GM12873 (cell line): Measurements from ENCODE around the gene OBI1.

ENCODE experiments used
- CTCF ChIP-seq: IDR thresholded peaks from 2 replicates; pipeline ENCODE4 v1.5.1; 2012; ENCODE audit warnings: low read depth, mild to moderate bottlenecking, moderate library complexity, low read length, control low read depth; ENCODE audit not compliant: insufficient read depth; ENCODE audit errors: missing control alignments

The OBI1 gene

GRCh38 chr13:78659450-78659730 lies 435 bp upstream of the OBI1 start:
- TF ChIP-seq CTCF, result no peak

- TF ChIP-seq CTCF, result no peak
These were observed 991 bp downstream of the OBI1 start for GRCh38 chr13:78657699-78658629.

GRCh38 chr13:78655906-78656305 lies 3.0 kb downstream of the OBI1 start:
- TF ChIP-seq CTCF, result no peak

GRCh38 chr13:78655007-78655406 lies 3.9 kb downstream of the OBI1 start:
- TF ChIP-seq CTCF, result no peak

GRCh38 chr13:78652651-78653050 lies 6.3 kb downstream of the OBI1 start:
- TF ChIP-seq CTCF, result no peak

- no peak for TF ChIP-seq CTCF
These were observed 8.3 kb downstream of the OBI1 start for GRCh38 chr13:78650717-78651083.

GRCh38 chr13:78649997-78650716 lies 8.8 kb downstream of the OBI1 start:
- TF ChIP-seq CTCF, result no peak
